CD4-positive, alpha-beta T cell treated with Interferon gamma for 1 hour (primary cell): ENCODE results near the gene LIMS3.
"Not testable (repeated sequence)": the region's sequence is repeated elsewhere in the genome, so short reads cannot be mapped to it uniquely, and the experiment has no call there.

Source experiments
- DNase-seq: peaks from one replicate; pipeline ENCODE4 v3.0.0-alpha.2; 2020

LIMS3 gene

GRCh38 chr2:109927803-109928202 is 29.3 kb downstream of the LIMS3 start:
- not testable (repeated sequence) for DNase-seq

GRCh38 chr2:109929222-109929621 is 30.7 kb downstream of the LIMS3 start:
- not testable (repeated sequence) for DNase-seq

- DNase-seq, result not testable (repeated sequence)
Observed at GRCh38 chr2:109936534-109936933, 38.0 kb downstream of the LIMS3 start.

GRCh38 chr2:109945362-109945761 is 46.9 kb downstream of the LIMS3 start:
- DNase-seq, result not testable (repeated sequence)

GRCh38 chr2:109947262-109947958 is 48.9 kb downstream of the LIMS3 start:
- DNase-seq, result not testable (repeated sequence)

- not testable (repeated sequence) for DNase-seq
Observed at GRCh38 chr2:109947959-109948520, 49.6 kb downstream of the LIMS3 start.

- not testable (repeated sequence) for DNase-seq
Observed at GRCh38 chr2:109950146-109950843, 51.8 kb downstream of the LIMS3 start.

GRCh38 chr2:109963942-109964341 is 65.5 kb downstream of the LIMS3 start:
- DNase-seq, result not testable (repeated sequence)

GRCh38 chr2:109965482-109965881 is 67.0 kb downstream of the LIMS3 start:
- not testable (repeated sequence) for DNase-seq

GRCh38 chr2:109966107-109966736 is 67.7 kb downstream of the LIMS3 start:
- DNase-seq, result not testable (repeated sequence)

GRCh38 chr2:109966858-109967257 is 68.4 kb downstream of the LIMS3 start:
- DNase-seq, result not testable (repeated sequence)

- DNase-seq, result not testable (repeated sequence)
Observed at GRCh38 chr2:109969864-109970263, 71.4 kb downstream of the LIMS3 start.

GRCh38 chr2:109971710-109972109 is 73.2 kb downstream of the LIMS3 start:
- DNase-seq, result not testable (repeated sequence)
